Measurements from ENCODE around the gene PCBP4.
"Not testable (repeated sequence)": the region's sequence is repeated elsewhere in the genome, so short reads cannot be mapped to it uniquely, and the experiment has no call there.

Gene PCBP4

GRCh38 chr3:51994530-51994929, 27.3 kb upstream of the PCBP4 start:
- no peak for DNase-seq (ENCODE audit: low read depth)

GRCh38 chr3:51993657-51994056, 26.4 kb upstream of the PCBP4 start:
- DNase-seq (ENCODE audit: low read depth), result not testable (repeated sequence)

- no peak for DNase-seq (ENCODE audit: low read depth)
These were observed 24.9 kb upstream of the PCBP4 start for GRCh38 chr3:51992017-51992682.

- DNase-seq (ENCODE audit: low read depth), result not testable (repeated sequence)
These were observed 23.3 kb upstream of the PCBP4 start for GRCh38 chr3:51990501-51990971.

- DNase-seq (ENCODE audit: low read depth), result no peak
These were observed 21.3 kb upstream of the PCBP4 start for GRCh38 chr3:51988286-51989146.

- DNase-seq (ENCODE audit: low read depth), result no peak
These were observed 20.3 kb upstream of the PCBP4 start for GRCh38 chr3:51987568-51987967.

GRCh38 chr3:51986010-51986947, 19.0 kb upstream of the PCBP4 start:
- no peak for DNase-seq (ENCODE audit: low read depth)

GRCh38 chr3:51985063-51985462, 17.8 kb upstream of the PCBP4 start:
- DNase-seq (ENCODE audit: low read depth), result no peak

- no peak for DNase-seq (ENCODE audit: low read depth)
These were observed 17.0 kb upstream of the PCBP4 start for GRCh38 chr3:51984269-51984647.

GRCh38 chr3:51983578-51984268, 16.5 kb upstream of the PCBP4 start:
- no peak for DNase-seq (ENCODE audit: low read depth)

GRCh38 chr3:51982838-51983577, 15.8 kb upstream of the PCBP4 start, which contains the start of gene ACY1:
Gene ACY1, plus strand, starts transcription at chr3:51983535. Its CDS starts 530 bp downstream, at chr3:51984065.
- peak; percentile 52 for DNase-seq (ENCODE audit: low read depth)

- DNase-seq (ENCODE audit: low read depth), result no peak
These were observed 15.1 kb upstream of the PCBP4 start for GRCh38 chr3:51982352-51982837.

- no peak for DNase-seq (ENCODE audit: low read depth)
These were observed 13.0 kb upstream of the PCBP4 start for GRCh38 chr3:51980253-51980652.

GRCh38 chr3:51978143-51978502, 10.9 kb upstream of the PCBP4 start:
- no peak for DNase-seq (ENCODE audit: low read depth)

- DNase-seq (ENCODE audit: low read depth), result no peak
These were observed 10.3 kb upstream of the PCBP4 start for GRCh38 chr3:51977446-51978142.

GRCh38 chr3:51975852-51976549, 8.7 kb upstream of the PCBP4 start:
- DNase-seq (ENCODE audit: low read depth), result no peak

GRCh38 chr3:51974963-51975851, 8.0 kb upstream of the PCBP4 start, which contains the start of gene ABHD14A:
Gene ABHD14A, plus strand, starts transcription at chr3:51975064. Its CDS starts 72 bp downstream, at chr3:51975136.
- DNase-seq (ENCODE audit: low read depth), result peak; percentile 69

- no peak for DNase-seq (ENCODE audit: low read depth)
These were observed 7.2 kb upstream of the PCBP4 start for GRCh38 chr3:51974277-51974962.
